T-helper 1 cell treated with Interleukin-12 subunit alpha and Interleukin-12 subunit beta and Interleukin-4 antibody, amounts not matched to agents 30 ng/mL and 1 ng/mL, for 36 hours (primary cell): ENCODE results near the gene CMTM8. TPM values are rescaled to one million over a fixed set of nuclear protein-coding genes. Genes with fewer than 3 reads are reported as not detected.
"Not testable (repeated sequence)": the region's sequence is repeated elsewhere in the genome, so short reads cannot be mapped to it uniquely, and the experiment has no call there.

Source experiments
- intact Hi-C: fragments of 100-400 bp; cut with micrococcal nuclease; formaldehyde crosslinking; loops from one replicate; pipeline ENCODE4 v1.15.1; 2024
- total RNA-seq: library from RNA; stranded (reverse); gene quantifications from 2 replicates; pipeline ENCODE4 v1.2.3, GENCODE V29; 2022

The CMTM8 gene
- total RNA-seq, result 5.8 and 8.5 TPM in 2 replicates

GRCh38 chr3:32238453-32239306 is at the start of gene CMTM8:
CMTM8 (plus strand) TSS chr3:32238680; CDS start chr3:32238973, 293 bp downstream.
- intact Hi-C loops, result loop anchor here (1.0 to 2.0 kb wide), 10 partner anchors 51 to 1202 kb away; partner anchors contain the start of genes CMTM6, CNOT10, GPD1L and UBP1

- intact Hi-C loops, result no loop called here
Observed at GRCh38 chr3:32189693-32190092, 48.8 kb upstream of the CMTM8 start.

- intact Hi-C loops, result not testable (repeated sequence)
Observed at GRCh38 chr3:32190556-32190955, 47.9 kb upstream of the CMTM8 start.

- intact Hi-C loops, result no loop called here
Observed at GRCh38 chr3:32193101-32193500, 45.4 kb upstream of the CMTM8 start.

- intact Hi-C loops, result no loop called here
Observed at GRCh38 chr3:32194653-32195052, 43.8 kb upstream of the CMTM8 start.

- intact Hi-C loops, result no loop called here
Observed at GRCh38 chr3:32195995-32196540, 42.4 kb upstream of the CMTM8 start.

- intact Hi-C loops, result no loop called here
Observed at GRCh38 chr3:32197991-32198390, 40.5 kb upstream of the CMTM8 start.

GRCh38 chr3:32198714-32199113 is 39.8 kb upstream of the CMTM8 start:
- intact Hi-C loops, result no loop called here

- intact Hi-C loops, result no loop called here
Observed at GRCh38 chr3:32200490-32200889, 38.0 kb upstream of the CMTM8 start.

GRCh38 chr3:32200992-32201758 is 37.3 kb upstream of the CMTM8 start:
- intact Hi-C loops, result no loop called here

GRCh38 chr3:32202496-32202895 is 36.0 kb upstream of the CMTM8 start:
- intact Hi-C loops, result no loop called here

- intact Hi-C loops, result no loop called here
Observed at GRCh38 chr3:32203854-32204253, 34.6 kb upstream of the CMTM8 start.

GRCh38 chr3:32208447-32208846 is 30.0 kb upstream of the CMTM8 start:
- intact Hi-C loops, result no loop called here

GRCh38 chr3:32215185-32215584 is 23.3 kb upstream of the CMTM8 start:
- intact Hi-C loops, result no loop called here

- intact Hi-C loops, result no loop called here
Observed at GRCh38 chr3:32216172-32216783, 22.2 kb upstream of the CMTM8 start.

- intact Hi-C loops, result no loop called here
Observed at GRCh38 chr3:32217339-32217738, 21.1 kb upstream of the CMTM8 start.

- intact Hi-C loops, result no loop called here
Observed at GRCh38 chr3:32219537-32219936, 18.9 kb upstream of the CMTM8 start.

- intact Hi-C loops, result no loop called here
Observed at GRCh38 chr3:32220006-32220405, 18.5 kb upstream of the CMTM8 start.

- intact Hi-C loops, result no loop called here
Observed at GRCh38 chr3:32222950-32223349, 15.5 kb upstream of the CMTM8 start.

- intact Hi-C loops, result no loop called here
Observed at GRCh38 chr3:32224016-32224516, 14.4 kb upstream of the CMTM8 start.

GRCh38 chr3:32226875-32227500 is 11.5 kb upstream of the CMTM8 start:
- intact Hi-C loops, result no loop called here
